GM18861 (cell line): ENCODE results near the gene MINDY4.

ENCODE experiments used
- ATAC-seq: cut with Tn5 transposase; IDR thresholded peaks from one replicate; pipeline ENCODE4 v1.9.1; 2021; ENCODE audit not compliant: unreplicated experiment

MINDY4 gene

DNA sequence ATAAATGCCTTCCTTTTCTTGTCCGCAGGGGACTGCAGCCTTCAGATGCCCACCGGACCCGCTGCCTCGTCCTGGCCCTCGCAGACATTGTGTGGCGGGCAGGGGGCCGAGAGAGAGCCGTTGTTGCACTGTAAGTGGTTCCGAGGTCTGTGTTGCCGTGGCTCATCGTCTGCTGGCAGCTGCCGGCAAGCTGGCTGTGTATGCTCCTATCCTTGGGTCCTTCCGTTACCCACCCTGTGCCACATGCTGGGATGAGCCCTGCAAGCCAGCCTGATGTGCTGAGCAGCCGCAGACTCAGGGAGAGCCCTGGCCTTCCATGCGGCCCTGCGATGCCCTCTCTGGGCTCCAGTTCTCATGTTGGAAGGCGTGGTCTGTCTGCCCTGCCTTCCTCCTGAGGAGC lies 79.2 kb downstream of the MINDY4 start:
- no peak for ATAC-seq

DNA sequence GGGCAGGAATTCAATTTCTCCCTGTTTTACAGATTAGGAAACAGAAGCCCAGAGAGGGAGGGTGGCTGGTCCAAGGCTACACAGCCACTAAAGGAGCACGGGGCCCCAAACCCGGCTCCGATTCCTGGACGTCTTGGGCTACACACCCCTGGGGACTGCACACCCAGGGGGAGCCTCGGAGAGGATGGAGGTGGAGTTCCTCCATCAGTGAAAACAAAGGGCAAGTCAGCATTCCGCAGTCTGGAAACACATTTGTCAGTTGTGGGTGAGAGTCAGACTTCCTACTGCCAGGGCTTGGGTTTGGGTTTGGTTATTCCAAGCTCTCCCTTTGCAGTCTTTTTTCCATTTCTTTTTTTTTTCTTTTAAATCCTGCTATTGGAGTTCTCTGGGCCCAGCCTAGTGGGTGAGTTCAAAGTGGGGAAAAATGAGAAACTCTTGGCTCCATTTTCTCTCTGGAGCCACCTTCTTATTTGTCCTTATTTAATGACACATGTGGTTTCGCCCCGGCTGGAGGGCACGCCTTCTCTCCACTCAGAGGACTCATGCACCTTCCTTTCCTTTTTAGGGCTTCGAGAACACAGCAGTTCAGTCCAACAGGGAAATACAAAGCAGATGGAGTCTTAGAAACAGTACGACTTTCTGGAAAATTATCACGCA lies 80.6 kb downstream of the MINDY4 start:
- no peak for ATAC-seq

DNA sequence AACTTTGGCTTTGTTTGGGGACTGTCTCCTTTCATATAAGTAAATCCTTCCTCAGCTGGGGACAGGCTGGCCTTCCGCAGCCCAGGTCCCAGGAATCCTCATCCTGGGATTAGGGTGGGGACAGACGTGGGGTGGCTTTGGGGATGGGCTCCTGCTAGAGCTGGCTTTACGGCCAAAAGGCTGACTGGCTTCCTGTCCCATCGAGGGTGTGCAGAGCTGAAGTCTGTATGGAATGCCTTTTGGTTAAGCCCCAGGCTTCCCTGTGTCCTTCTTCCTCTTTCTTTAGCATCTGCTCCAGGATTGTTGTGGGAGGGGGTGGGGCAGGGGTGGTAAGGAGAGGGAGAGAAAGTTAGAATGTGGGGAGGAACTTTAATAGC lies 81.1 kb downstream of the MINDY4 start:
- ATAC-seq = no peak

DNA sequence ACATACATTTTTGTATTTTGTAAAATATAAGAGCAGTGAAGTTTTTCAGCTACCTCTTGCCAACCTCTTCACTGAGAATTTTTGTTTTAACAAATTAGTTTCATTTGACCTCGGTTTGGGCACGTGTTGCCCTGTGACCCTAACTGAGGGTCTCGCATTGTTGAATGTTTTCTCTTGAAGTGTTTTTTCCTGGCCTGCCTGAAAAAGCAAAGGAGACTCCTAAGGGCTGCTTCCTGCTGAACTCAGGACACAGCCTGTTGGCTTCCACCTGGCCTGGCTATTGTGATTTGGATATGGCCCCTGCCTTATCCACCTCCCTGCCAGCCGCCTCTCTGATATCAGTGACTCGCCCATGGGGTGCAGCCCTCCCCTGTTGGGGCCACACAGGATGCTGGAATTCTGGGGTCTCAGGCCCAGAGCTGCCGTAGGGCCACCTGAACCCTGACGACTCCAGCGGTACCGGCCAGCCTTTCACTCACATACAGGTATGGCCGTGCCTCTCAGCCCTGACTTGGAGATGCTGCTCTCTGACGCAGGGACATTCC lies 81.6 kb downstream of the MINDY4 start:
- no peak for ATAC-seq

DNA sequence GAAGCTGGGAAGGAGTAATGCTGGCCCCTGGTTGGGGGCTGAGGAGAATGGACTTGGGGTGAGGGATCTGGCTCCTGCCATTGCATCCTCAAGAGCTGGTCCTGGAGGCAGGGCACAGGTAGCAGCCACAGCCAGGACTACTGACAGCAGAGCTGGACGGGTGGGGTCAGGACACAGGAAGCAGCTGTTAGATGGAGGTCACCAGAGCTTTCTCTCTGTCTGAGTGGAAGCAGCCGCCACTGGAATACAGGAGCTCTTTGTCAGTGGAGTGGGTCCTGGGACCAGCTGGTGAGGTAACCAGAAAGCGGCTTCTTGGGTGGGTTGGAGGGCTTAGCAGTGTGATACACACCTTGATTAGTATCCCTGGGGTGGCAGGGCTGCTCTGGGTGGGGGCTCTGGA lies 82.4 kb downstream of the MINDY4 start:
- ATAC-seq = no peak

DNA sequence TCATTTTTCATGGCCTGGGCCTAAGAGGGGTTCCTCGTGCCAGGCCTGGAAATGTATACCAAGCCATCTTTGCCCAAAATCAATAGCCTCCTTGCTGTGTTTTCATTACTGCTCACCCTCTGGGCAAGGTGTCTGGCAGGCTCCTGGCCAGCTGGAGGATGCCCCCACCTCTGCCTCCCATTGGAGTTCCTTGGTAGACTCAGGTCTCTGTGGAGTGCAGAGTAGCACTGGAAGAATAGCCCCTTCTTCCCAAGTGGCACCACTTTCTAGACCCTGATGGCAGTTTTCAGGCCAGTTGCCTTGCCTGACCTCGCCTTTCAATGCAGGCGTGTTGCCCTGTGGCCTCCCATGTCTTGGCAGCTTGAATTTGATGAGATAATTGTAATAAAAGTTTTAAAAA lies 84.7 kb downstream of the MINDY4 start:
- ATAC-seq = no peak

GRCh38 chr7:30858576-30858975 lies 87.4 kb downstream of the MINDY4 start:
- ATAC-seq = no peak

DNA sequence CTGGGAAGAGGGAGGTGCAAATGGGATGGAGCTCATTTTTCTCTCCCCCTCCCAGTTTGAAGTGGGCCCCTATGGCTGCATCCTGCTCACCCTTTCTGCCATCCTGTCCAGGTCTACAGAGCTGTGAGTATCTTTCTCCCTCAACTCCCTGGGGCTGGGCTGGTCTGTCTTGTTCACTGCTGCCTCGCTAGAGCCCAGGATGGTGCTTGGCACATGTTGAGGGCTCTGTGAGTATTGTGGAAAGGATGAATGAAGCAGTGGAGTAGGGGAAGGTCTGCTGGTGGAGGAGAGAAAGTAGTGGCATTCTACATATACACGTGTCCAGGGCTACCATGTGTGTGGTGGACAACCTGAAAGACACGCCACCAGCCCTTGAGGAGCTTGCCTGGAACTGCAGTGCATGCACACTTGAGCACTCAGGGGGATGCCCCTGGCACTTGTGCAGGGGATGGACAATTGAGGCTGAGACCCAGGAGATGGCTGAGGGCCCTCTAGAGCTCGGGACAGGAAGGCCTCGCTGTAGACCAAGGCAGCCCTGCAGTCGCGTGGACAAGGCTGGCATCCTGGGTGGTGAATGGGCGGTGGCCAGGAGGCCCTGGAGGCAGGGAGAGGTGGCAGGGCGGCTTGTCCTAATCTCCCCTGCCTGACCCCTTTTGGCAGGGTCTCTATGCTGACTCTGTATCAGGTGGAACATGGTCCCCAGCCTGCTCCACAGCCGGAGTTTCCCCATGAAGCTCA lies 88.2 kb downstream of the MINDY4 start:
- no peak for ATAC-seq

- no peak for ATAC-seq
Measured at GRCh38 chr7:30859940-30860496, 88.8 kb downstream of the MINDY4 start.

GRCh38 chr7:30861612-30862011 lies 90.4 kb downstream of the MINDY4 start:
- no peak for ATAC-seq

DNA sequence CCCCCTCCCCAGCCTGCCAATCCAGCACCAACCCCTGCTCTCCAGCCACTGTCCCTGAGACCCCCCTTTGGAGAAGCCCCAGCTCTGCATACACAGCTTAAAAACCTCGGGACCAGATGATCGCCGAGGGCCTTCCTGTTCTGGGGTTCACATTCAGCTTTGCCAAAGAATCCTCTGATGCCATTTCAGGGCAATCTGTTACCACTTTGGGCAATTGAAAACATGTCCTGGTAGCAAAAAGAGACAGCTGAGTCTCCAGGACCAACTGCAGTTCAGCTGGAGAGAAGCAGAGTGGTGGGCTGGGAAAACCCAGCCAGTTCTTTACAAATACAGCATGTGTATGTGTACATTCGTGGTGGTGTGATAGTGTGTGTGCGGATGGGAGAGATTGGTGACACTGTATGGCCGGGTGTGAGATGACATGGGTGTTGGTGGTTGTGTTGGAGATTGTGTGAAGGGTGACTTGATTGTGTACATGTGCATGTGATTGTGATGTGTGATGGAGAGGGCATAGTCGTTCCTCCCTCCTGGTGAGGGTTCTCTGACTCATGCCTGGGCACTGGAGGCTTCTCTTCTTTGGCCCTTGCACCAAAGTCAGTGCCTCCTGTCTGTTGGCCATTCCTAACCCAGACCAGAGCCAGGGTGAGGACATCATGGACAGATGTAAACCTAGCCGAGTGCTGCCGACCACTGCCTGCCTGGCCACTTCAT lies 91.9 kb downstream of the MINDY4 start:
- no peak for ATAC-seq

GRCh38 chr7:30863706-30864035 lies 92.5 kb downstream of the MINDY4 start:
- ATAC-seq = no peak

DNA sequence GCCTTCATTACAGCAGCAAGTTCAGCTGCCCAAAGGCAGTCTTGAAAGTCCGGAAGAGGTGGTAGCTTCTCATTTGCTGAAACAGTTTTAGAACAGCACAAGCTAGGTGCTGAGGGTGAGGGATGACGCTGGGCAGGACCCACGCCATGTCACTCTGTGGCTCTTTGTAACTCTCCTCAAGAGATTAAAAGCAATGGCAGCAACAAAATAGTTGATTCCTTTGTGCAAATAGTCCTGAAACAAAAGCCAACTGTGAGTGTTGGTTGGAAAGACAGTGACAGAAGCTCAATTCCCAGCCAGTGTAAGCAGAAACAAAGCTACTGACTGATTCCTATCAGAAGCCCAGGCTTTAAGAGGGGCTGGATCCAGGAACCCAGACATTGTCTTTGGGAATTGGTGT lies 92.9 kb downstream of the MINDY4 start:
- no peak for ATAC-seq

DNA sequence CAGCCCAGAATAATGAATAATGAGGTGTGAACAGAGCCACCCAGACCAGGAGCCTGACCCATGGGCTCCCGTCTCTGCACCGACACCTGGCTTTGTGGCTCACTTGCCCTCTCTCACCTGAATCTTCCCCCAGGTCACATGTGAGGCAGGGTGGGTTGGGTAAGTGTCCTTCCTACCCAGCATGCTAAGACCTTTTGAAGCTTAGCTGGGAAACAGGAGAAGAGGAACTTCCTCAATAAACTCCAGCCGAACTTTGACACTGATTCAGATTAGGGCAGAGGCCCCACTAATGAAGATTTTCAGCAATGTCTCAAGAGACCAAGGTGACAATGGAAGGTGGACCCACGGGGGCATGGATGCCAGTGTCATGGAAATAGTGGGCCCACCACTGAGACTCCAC lies 93.9 kb downstream of the MINDY4 start:
- ATAC-seq = no peak

GRCh38 chr7:30865821-30866220 lies 94.6 kb downstream of the MINDY4 start:
- no peak for ATAC-seq

GRCh38 chr7:30866939-30867338 lies 95.7 kb downstream of the MINDY4 start:
- ATAC-seq = no peak

DNA sequence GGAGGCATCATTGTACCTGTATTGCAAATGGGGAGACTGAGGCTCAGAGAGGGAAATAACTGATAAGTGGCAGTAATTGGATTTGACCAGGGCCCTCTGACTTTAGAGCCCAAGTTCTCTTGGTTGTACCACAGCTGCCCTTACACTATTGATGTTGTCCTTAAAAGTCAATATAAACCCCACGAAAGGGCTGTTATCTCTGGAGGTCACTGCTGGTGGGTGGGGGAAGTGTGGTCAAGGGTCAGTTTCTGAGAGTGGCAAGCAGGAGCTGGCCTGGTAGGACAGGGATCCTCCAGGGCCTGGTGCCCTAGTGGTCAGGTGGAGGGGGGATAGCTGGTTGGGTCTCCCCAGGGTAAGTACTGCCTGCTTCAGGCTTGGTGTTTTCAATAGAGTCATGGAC lies 96.3 kb downstream of the MINDY4 start:
- ATAC-seq = no peak

DNA sequence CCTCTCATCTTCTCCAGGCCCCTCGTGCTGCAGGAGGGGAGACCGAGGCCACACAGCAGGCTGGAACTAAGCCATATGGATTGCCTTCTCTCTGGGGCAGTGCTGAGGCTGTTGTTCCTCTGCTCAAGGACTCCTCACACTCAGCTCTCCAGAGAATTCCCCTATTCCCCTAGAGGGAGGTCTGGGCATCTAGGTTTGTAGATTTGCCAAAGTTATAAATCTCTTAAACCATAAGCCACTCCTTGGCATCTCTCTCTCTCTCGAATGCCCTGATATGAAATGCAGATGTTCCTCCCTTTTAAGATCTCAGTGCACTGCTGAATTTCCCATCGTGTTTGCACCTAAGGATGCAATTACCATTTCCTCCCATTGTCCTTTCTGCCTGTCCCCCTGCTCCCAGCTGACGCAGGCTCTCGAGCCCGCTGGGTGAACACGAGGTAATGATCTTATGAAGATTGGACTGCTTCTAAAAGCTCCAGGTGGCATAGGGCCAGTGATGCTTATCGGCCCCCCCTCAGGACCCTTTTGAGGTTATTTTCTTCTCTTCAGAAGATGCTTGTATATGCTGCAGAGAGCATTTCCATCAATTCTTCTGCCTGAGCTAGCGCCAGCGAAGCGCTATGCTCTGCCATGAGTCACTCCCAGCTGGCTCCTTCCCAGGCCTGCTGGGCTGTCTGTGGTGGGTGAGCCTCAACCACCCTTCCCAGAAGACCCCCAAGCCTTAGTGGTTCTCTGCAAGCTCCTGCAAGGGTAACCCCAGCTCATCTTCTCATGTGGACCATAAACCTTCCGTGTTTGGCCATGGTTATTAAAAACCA lies 98.8 kb downstream of the MINDY4 start:
- no peak for ATAC-seq

GRCh38 chr7:30870821-30871518 lies 99.8 kb downstream of the MINDY4 start:
- no peak for ATAC-seq

GRCh38 chr7:30871655-30872054 lies 100.4 kb downstream of the MINDY4 start:
- ATAC-seq = no peak
